DOHH2 (cell line): Measurements from ENCODE around the gene PNMA8C.

Experiments used
- EZH2phosphoT487 ChIP-seq: fragments of 200-600 bp; sonication (generic); IDR thresholded peaks from 2 replicates; pipeline ENCODE4 v1.6.1; 2017; ENCODE audit warnings: borderline replicate concordance, mild to moderate bottlenecking, antibody characterized with exemption, low read length, moderate library complexity, mixed read lengths
- TF ChIP-seq, protein P1 (sequence below): fragments of 200-600 bp; sonication (generic); IDR thresholded peaks from one replicate; pipeline ENCODE4 v1.5.1; 2014; ENCODE audit warnings: antibody characterized with exemption, mild to moderate bottlenecking, low read depth, low read length; ENCODE audit not compliant: poor library complexity, severe bottlenecking

DNA sequence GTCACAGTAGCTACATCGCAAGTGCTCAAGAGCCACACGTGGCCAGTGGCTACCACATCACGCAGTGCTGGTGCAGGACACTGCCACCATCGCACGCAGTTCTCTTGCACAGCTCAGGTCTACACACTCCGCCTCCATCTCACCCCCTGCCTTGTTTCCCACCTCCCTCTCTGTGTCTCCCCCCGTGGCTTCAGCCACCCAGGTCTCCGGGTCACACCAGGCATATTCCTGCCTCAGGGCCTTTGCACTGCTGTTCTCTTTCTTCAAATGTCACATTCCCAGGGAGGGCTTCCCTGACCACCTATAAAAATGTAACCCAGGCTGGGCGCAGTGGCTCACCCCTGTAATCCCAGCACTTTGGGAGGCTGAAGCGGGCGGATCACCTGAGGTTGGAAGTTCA, 26.0 kb downstream of the PNMA8C start:
- TF ChIP-seq, protein P1, sequence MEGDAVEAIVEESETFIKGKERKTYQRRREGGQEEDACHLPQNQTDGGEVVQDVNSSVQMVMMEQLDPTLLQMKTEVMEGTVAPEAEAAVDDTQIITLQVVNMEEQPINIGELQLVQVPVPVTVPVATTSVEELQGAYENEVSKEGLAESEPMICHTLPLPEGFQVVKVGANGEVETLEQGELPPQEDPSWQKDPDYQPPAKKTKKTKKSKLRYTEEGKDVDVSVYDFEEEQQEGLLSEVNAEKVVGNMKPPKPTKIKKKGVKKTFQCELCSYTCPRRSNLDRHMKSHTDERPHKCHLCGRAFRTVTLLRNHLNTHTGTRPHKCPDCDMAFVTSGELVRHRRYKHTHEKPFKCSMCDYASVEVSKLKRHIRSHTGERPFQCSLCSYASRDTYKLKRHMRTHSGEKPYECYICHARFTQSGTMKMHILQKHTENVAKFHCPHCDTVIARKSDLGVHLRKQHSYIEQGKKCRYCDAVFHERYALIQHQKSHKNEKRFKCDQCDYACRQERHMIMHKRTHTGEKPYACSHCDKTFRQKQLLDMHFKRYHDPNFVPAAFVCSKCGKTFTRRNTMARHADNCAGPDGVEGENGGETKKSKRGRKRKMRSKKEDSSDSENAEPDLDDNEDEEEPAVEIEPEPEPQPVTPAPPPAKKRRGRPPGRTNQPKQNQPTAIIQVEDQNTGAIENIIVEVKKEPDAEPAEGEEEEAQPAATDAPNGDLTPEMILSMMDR: no peak
- TF ChIP-seq EZH2phosphoT487: no peak
